Cardiac muscle cell (in vitro differentiated cells and primary cell): ENCODE measurements around the gene BTG4. TPM values are rescaled to one million over a fixed set of nuclear protein-coding genes. Genes with fewer than 3 reads are reported as not detected.

Source experiments
- DNase-seq, 2 donors: peaks; one replicate each; pipeline versions ENCODE4 v3.0.0 to v3.0.0-alpha.2; 2010 to 2017; ENCODE audit warnings: low read depth in 1 of 2, low spot score in 1 of 2
- H3K27ac ChIP-seq: fragments of 200-600 bp; sonication (generic); 2 replicates; pipeline ENCODE4 v1.5.1; 2016
- H3K27me3 ChIP-seq: fragments of 200-600 bp; sonication (generic); 2 replicates; pipeline ENCODE4 v1.6.0; 2016; ENCODE audit warnings: control low read depth
- H3K36me3 ChIP-seq: fragments of 200-600 bp; sonication (generic); 2 replicates; pipeline ENCODE4 v1.5.1; 2016; ENCODE audit warnings: control low read depth
- H3K4me1 ChIP-seq: fragments of 200-600 bp; sonication (generic); 2 replicates; pipeline ENCODE4 v1.8.1; 2017; ENCODE audit warnings: low read depth, mild to moderate bottlenecking, mixed run types
- H3K4me3 ChIP-seq: fragments of 200-600 bp; sonication (generic); 2 replicates; pipeline ENCODE4 v1.5.1; 2016; ENCODE audit warnings: mild to moderate bottlenecking
- H3K9me3 ChIP-seq: fragments of 200-600 bp; sonication (generic); 2 replicates; pipeline ENCODE4 v1.5.1; 2017; ENCODE audit warnings: low read depth, mild to moderate bottlenecking, control low read depth
- CTCF ChIP-seq: IDR thresholded peaks from 2 replicates; pipeline ENCODE4 v1.5.1; 2012; ENCODE audit warnings: low read depth, mild to moderate bottlenecking, low read length
- polyA plus RNA-seq: library from polyadenylated mRNA; unstranded; fragments of >200 nt; fragmentation: Nextera tagmentation; extraction: Ambion mirVana; gene quantifications from 2 replicates; pipeline ENCODE4 v1.2.1, GENCODE V29; 2016
- total RNA-seq: library from RNA; depleted of rRNA; stranded (reverse); fragments of >200 nt; gene quantifications from 2 replicates; pipeline ENCODE4 v1.2.3, GENCODE V29; 2016

BTG4 gene
- total and polyA plus RNA-seq, 2 experiments from 2014 or later: not detected

- peaks cover 54% of the 10 kb centered on the region for H3K27me3 ChIP-seq
- DNase-seq: no peak
- no peak overlapping the region for H3K4me3 ChIP-seq
- no peaks in the 10 kb centered on the region for H3K36me3 ChIP-seq
- no peaks in the 10 kb centered on the region for H3K9me3 ChIP-seq
- H3K27ac ChIP-seq: no peak overlapping the region
- no peaks in the 10 kb centered on the region for H3K4me1 ChIP-seq
- no peak for TF ChIP-seq CTCF
Measured at GRCh38 chr11:111513240-111513605, 1.0 kb upstream of the BTG4 start.

- H3K4me1 ChIP-seq: no peaks in the 10 kb centered on the region
- no peak for DNase-seq
- H3K27ac ChIP-seq: no peak overlapping the region
- H3K9me3 ChIP-seq: no peaks in the 10 kb centered on the region
- no peaks in the 10 kb centered on the region for H3K36me3 ChIP-seq
- no peak for TF ChIP-seq CTCF
- no peak overlapping the region for H3K4me3 ChIP-seq
- peaks cover 48% of the 10 kb centered on the region for H3K27me3 ChIP-seq
Measured at GRCh38 chr11:111510311-111510710, 1.9 kb downstream of the BTG4 start.

GRCh38 chr11:111502611-111503010, 9.6 kb downstream of the BTG4 start:
- no peak for TF ChIP-seq CTCF
- Histone ChIP-seq H3K4me1 (no peaks in the 10 kb centered on the region), H3K9me3 (no peaks in the 10 kb centered on the region), H3K36me3 (no peaks in the 10 kb centered on the region), H3K27ac (no peak overlapping the region), H3K27me3 (peaks cover 19% of the 10 kb centered on the region), H3K4me3 (no peak overlapping the region)
- DNase-seq: no peak

- no peaks in the 10 kb centered on the region for H3K4me1 ChIP-seq
- H3K36me3 ChIP-seq: no peaks in the 10 kb centered on the region
- no peak overlapping the region for H3K27ac ChIP-seq
- no peak for TF ChIP-seq CTCF
- H3K9me3 ChIP-seq: no peaks in the 10 kb centered on the region
- DNase-seq: no peak
- H3K27me3 ChIP-seq: peaks cover 19% of the 10 kb centered on the region
- no peak overlapping the region for H3K4me3 ChIP-seq
Measured at GRCh38 chr11:111500481-111500880, 11.7 kb downstream of the BTG4 start.

GRCh38 chr11:111499483-111499882, 12.7 kb downstream of the BTG4 start:
- DNase-seq: no peak
- no peak overlapping the region for H3K4me3 ChIP-seq
- no peaks in the 10 kb centered on the region for H3K4me1 ChIP-seq
- peaks cover 16% of the 10 kb centered on the region for H3K27me3 ChIP-seq
- no peak for TF ChIP-seq CTCF
- H3K27ac ChIP-seq: no peak overlapping the region
- no peaks in the 10 kb centered on the region for H3K9me3 ChIP-seq
- H3K36me3 ChIP-seq: no peaks in the 10 kb centered on the region

GRCh38 chr11:111494040-111494439, 18.1 kb downstream of the BTG4 start:
- H3K36me3 ChIP-seq: no peaks in the 10 kb centered on the region
- no peaks in the 10 kb centered on the region for H3K4me1 ChIP-seq
- no peak for TF ChIP-seq CTCF
- no peak overlapping the region for H3K4me3 ChIP-seq
- DNase-seq: no peak
- H3K27me3 ChIP-seq: peaks cover 23% of the 10 kb centered on the region
- H3K9me3 ChIP-seq: no peaks in the 10 kb centered on the region
- no peak overlapping the region for H3K27ac ChIP-seq
